RWPE2 (cell line): Measurements from ENCODE around the gene WNT4.

ENCODE experiments used
- ATAC-seq: fragments of 200-7000 bp; cut with Tn5 transposase; 3 replicates; pipeline ENCODE4 v1.9.1; 2021; ENCODE audit warnings: low read depth
- DNase-seq: peaks from one replicate; pipeline ENCODE4 v3.0.0-alpha.2; 2020; ENCODE audit warnings: low spot score
- H3K27ac ChIP-seq: fragments of 450-650 bp; 2 replicates; pipeline ENCODE4 v1.5.1; 2017; ENCODE audit warnings: mild to moderate bottlenecking; ENCODE audit not compliant: poor library complexity, severe bottlenecking
- H3K27me3 ChIP-seq: fragments of 250-450 bp; sonication (Bioruptor Pico); 2 replicates; pipeline ENCODE4 v1.5.1; 2021; ENCODE audit warnings: mild to moderate bottlenecking, moderate library complexity; ENCODE audit not compliant: insufficient read depth, poor library complexity, severe bottlenecking
- H3K36me3 ChIP-seq: fragments of 250-450 bp; sonication (Bioruptor Pico); 2 replicates; pipeline ENCODE4 v1.5.1; 2020; ENCODE audit warnings: low read depth, mild to moderate bottlenecking, moderate library complexity
- H3K4me1 ChIP-seq: fragments of 250-450 bp; sonication (Bioruptor Pico); 2 replicates; pipeline ENCODE4 v1.5.1; 2021; ENCODE audit warnings: mild to moderate bottlenecking, moderate library complexity; ENCODE audit not compliant: insufficient read depth, poor library complexity, severe bottlenecking
- H3K4me3 ChIP-seq: fragments of 250-450 bp; sonication (Bioruptor Pico); 2 replicates; pipeline ENCODE4 v1.5.1; 2021; ENCODE audit warnings: mild to moderate bottlenecking, moderate library complexity; ENCODE audit not compliant: severe bottlenecking
- H3K9me3 ChIP-seq: fragments of 250-450 bp; sonication (Bioruptor Pico); 2 replicates; pipeline ENCODE4 v1.5.1; 2021; ENCODE audit warnings: mild to moderate bottlenecking, moderate library complexity; ENCODE audit not compliant: severe bottlenecking
- CTCF ChIP-seq: fragments of 450-650 bp; IDR thresholded peaks from one replicate; pipeline ENCODE4 v1.5.1; 2017; ENCODE audit warnings: mild to moderate bottlenecking, moderate library complexity; ENCODE audit not compliant: poor library complexity, severe bottlenecking

Gene WNT4

DNA sequence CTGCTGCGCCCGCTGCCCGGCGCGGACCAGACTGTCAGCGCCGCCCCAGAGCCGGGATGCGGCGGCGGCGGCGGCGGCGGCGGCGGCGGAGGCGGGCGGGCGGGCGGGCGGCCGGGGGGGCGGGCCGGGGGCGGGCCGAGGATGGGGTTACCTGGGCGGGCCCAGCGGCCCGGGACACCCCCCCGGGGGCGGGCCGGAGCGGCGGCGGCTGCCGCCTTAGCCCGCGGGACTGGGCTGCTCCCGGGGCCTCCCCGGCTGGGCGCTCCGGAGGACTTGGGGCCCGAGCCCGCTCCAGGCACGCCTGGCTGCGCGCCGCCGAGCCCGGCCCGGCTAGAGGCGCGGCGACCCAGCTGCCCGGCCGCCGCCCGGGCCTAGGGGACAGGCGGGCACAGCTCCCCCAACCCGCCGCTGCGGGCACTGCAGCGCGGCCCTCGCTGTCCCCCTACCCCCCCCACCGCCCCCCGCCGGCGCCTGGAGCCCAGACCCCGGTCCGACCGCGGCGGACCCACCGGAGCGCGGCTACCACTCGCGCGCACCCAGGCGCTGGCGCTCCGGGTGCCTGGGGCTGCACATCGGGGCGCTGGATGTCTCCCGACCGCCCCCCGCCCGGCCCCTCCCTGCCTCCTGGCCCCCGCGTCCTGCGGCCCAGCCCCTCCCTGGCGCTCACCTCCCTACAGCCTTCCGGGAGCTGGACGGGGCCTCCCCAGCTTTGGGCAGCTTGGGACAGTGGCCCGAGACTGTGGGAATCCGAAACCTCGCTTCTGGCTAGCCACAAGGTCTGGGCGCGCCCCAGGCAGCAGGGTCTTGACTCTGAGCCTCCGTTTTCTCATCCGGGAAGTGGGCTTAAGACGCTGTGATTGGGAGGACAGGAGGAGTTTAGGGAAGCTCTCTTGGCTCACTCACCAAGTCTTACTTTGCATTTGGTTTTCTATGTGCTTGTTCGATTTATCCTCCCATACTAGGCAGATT lies at the start of gene WNT4:
Gene WNT4, minus strand, starts transcription at position 33 of the 969 bp plus-strand sequence. CDS start 175 bp downstream, outside the sequence.
- no peak within 1 kb of the TSS for H3K27ac ChIP-seq
- no peaks in the 10 kb centered on the region for H3K4me1 ChIP-seq
- DNase-seq (no peak), ATAC-seq (peak; percentile 65)
- peak within 1 kb of the TSS; percentile 66 for H3K4me3 ChIP-seq
- no peaks in the 10 kb centered on the region for H3K36me3 ChIP-seq
- no peaks in the 10 kb centered on the region for H3K9me3 ChIP-seq
- no peaks in the 10 kb centered on the region for H3K27me3 ChIP-seq
- TF ChIP-seq CTCF, result peak; percentile 22

- no peak for ATAC-seq
- TF ChIP-seq CTCF, result no peak
- no peaks in the 10 kb centered on the region for H3K27me3 ChIP-seq
- H3K4me3 ChIP-seq, result no peak overlapping the region
- no peaks in the 10 kb centered on the region for H3K4me1 ChIP-seq
- no peak for DNase-seq
- H3K27ac ChIP-seq, result no peak overlapping the region
- no peaks in the 10 kb centered on the region for H3K36me3 ChIP-seq
- no peaks in the 10 kb centered on the region for H3K9me3 ChIP-seq
These were observed 47.8 kb upstream of the WNT4 start for GRCh38 chr1:22190731-22191130.

GRCh38 chr1:22190251-22190650 lies 47.4 kb upstream of the WNT4 start:
- Histone ChIP-seq H3K4me3 (no peak overlapping the region), H3K4me1 (no peaks in the 10 kb centered on the region), H3K36me3 (no peaks in the 10 kb centered on the region), H3K27me3 (no peaks in the 10 kb centered on the region), H3K27ac (no peak overlapping the region), H3K9me3 (no peaks in the 10 kb centered on the region)
- ATAC-seq (no peak), DNase-seq (no peak)
- no peak for TF ChIP-seq CTCF

- Histone ChIP-seq H3K9me3 (no peaks in the 10 kb centered on the region), H3K27me3 (no peaks in the 10 kb centered on the region), H3K36me3 (no peaks in the 10 kb centered on the region), H3K4me1 (no peaks in the 10 kb centered on the region), H3K4me3 (no peak overlapping the region), H3K27ac (no peak overlapping the region)
- TF ChIP-seq CTCF, result no peak
- DNase-seq (no peak), ATAC-seq (no peak)
These were observed 46.7 kb upstream of the WNT4 start for GRCh38 chr1:22189619-22190018.

DNA sequence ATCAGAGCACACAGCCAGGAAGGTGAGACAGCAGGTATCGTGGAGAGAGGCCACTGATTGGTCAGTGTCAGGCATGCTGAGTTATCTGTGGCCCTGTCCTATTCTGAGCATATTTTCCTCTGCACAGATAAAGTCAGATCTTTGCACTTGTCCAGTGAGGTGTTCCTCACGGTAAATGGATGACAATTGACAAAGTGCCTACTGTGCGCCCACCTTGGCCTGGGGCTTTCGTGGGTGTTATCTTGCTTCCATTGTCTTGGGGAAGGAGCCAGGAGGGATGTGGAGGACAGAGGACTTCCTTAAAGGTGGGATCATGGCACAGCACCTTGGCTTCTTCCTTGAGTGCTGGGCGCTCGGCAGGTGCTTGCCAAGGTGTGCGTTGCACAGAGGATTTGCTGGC lies 46.0 kb upstream of the WNT4 start:
- Histone ChIP-seq H3K36me3 (no peaks in the 10 kb centered on the region), H3K9me3 (no peaks in the 10 kb centered on the region), H3K27ac (no peak overlapping the region), H3K4me1 (no peaks in the 10 kb centered on the region), H3K4me3 (no peak overlapping the region), H3K27me3 (no peaks in the 10 kb centered on the region)
- DNase-seq (no peak), ATAC-seq (no peak)
- no peak for TF ChIP-seq CTCF
